ENCODE measurements around the gene MED17. TPM values are rescaled to one million over a fixed set of nuclear protein-coding genes. Genes with fewer than 3 reads are reported as not detected.

The MED17 gene
- polyA plus RNA-seq, 1 of the 3 experiments (the other 2 are of a cell fraction) = 19.3 TPM

GRCh38 chr11:93801366-93801765 lies 17.3 kb downstream of the MED17 start:
- TF ChIP-seq, protein P1, sequence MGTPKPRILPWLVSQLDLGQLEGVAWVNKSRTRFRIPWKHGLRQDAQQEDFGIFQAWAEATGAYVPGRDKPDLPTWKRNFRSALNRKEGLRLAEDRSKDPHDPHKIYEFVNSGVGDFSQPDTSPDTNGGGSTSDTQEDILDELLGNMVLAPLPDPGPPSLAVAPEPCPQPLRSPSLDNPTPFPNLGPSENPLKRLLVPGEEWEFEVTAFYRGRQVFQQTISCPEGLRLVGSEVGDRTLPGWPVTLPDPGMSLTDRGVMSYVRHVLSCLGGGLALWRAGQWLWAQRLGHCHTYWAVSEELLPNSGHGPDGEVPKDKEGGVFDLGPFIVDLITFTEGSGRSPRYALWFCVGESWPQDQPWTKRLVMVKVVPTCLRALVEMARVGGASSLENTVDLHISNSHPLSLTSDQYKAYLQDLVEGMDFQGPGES (IDR thresholded peaks at IDR 0.05; ENCODE audit: low read depth, low read length) = no peak
- no peak for DNase-seq
- Histone ChIP-seq H3K4me2 (no peak overlapping the region), H3K9me3 (no peaks in the 10 kb centered on the region), H3K9ac (no peak overlapping the region), H2AFZ (ENCODE audit: low read depth) (no peak overlapping the region), H3F3A (replicated peaks; ENCODE audit: insufficient read depth) (no peaks in the 10 kb centered on the region), H3K36me3 (replicated peaks in 1 of 2; ENCODE audit: control insufficient read depth in 1 of 2, insufficient read depth in 2 of 2, low read length in 1 of 2) (peaks cover 83 to 84% of the 10 kb centered on the region in 2 experiments), H3K9me2 (no peaks in the 10 kb centered on the region), H3K4me3 (ENCODE audit: low read depth in 2 of 2, low read length in 1 of 2) (no peak overlapping the region), H3K4me1 (ENCODE audit: control insufficient read depth in 1 of 2, insufficient read depth in 2 of 2, low read depth in 1 of 2, low read length in 1 of 2) (no peaks in the 10 kb centered on the region), H4K20me1 (ENCODE audit: insufficient read depth) (peaks cover 7% of the 10 kb centered on the region; the same call in 1 of the 2 replicates), H3K79me2 (ENCODE audit: insufficient read depth) (peaks cover 72% of the 10 kb centered on the region), H3K27ac (ENCODE audit: low read depth in 2 of 2, low read length in 1 of 2) (no peak overlapping the region), H3K27me3 (ENCODE audit: insufficient read depth) (no peaks in the 10 kb centered on the region)
- ChIA-PET CTCF (interaction anchor here (1.1 to 1.8 kb wide), 3 partner anchors 12 to 48 kb away, joined by 3 to 7 read pairs (median 5); partner anchors contain the start of gene MED17), POLR2A (no interaction called here)
- WGBS (ENCODE audit: low lambda C conversion rate) = 72% methylated on average over 2 of the region's 2 CpGs

- TF ChIP-seq FOSL2 (IDR thresholded peaks at IDR 0.05; ENCODE audit: borderline replicate concordance, low read depth) = no peak
- TF ChIP-seq REST (IDR thresholded peaks at IDR 0.05; ENCODE audit: low read depth, low read length) = no peak
- TF ChIP-seq RXRA (IDR thresholded peaks at IDR 0.05; ENCODE audit: borderline replicate concordance, low read depth) = no peak
- TF ChIP-seq, protein P2, sequence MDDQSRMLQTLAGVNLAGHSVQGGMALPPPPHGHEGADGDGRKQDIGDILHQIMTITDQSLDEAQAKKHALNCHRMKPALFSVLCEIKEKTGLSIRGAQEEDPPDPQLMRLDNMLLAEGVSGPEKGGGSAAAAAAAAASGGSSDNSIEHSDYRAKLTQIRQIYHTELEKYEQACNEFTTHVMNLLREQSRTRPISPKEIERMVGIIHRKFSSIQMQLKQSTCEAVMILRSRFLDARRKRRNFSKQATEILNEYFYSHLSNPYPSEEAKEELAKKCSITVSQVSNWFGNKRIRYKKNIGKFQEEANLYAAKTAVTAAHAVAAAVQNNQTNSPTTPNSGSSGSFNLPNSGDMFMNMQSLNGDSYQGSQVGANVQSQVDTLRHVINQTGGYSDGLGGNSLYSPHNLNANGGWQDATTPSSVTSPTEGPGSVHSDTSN (IDR thresholded peaks at IDR 0.05) = no peak
- no peak for TF ChIP-seq SMC3 (IDR thresholded peaks at IDR 0.05; ENCODE audit: low read depth, low read length)
- no peak for TF ChIP-seq YY1 (IDR thresholded peaks at IDR 0.05; ENCODE audit: low read depth)
- TF ChIP-seq, protein P3, sequence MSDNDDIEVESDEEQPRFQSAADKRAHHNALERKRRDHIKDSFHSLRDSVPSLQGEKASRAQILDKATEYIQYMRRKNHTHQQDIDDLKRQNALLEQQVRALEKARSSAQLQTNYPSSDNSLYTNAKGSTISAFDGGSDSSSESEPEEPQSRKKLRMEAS (IDR thresholded peaks at IDR 0.05; ENCODE audit: low read depth) = no peak
- no peak for TF ChIP-seq TEAD4 (IDR thresholded peaks at IDR 0.05; ENCODE audit: borderline replicate concordance, insufficient read depth)
- TF ChIP-seq, protein P4, sequence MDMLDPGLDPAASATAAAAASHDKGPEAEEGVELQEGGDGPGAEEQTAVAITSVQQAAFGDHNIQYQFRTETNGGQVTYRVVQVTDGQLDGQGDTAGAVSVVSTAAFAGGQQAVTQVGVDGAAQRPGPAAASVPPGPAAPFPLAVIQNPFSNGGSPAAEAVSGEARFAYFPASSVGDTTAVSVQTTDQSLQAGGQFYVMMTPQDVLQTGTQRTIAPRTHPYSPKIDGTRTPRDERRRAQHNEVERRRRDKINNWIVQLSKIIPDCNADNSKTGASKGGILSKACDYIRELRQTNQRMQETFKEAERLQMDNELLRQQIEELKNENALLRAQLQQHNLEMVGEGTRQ (IDR thresholded peaks at IDR 0.05; ENCODE audit: borderline replicate concordance, low read depth, low read length) = no peak
- no peak for TF ChIP-seq POLR2AphosphoS5 (IDR thresholded peaks at IDR 0.05; ENCODE audit: low read depth, low read length)
- TF ChIP-seq EZH2phosphoT487 (IDR thresholded peaks at IDR 0.05; ENCODE audit: borderline replicate concordance, low read depth) = no peak
- TF ChIP-seq RAD21 (IDR thresholded peaks at IDR 0.05; ENCODE audit: low read length) = no peak
- TF ChIP-seq TCF12 (IDR thresholded peaks at IDR 0.05) = no peak
- no peak for TF ChIP-seq CHD2 (IDR thresholded peaks at IDR 0.05; ENCODE audit: low read length, partially characterized antibody)
- TF ChIP-seq EP300 (IDR thresholded peaks at IDR 0.05; ENCODE audit: borderline replicate concordance in 1 of 2, low read depth in 1 of 2, low read length in 1 of 2) = no peak
- no peak for TF ChIP-seq CTCF (IDR thresholded peaks at IDR 0.05)
- no peak for TF ChIP-seq MXI1 (IDR thresholded peaks at IDR 0.05; ENCODE audit: low read depth, low read length)
- TF ChIP-seq GABPA (IDR thresholded peaks at IDR 0.05; ENCODE audit: low read depth) = no peak
- no peak for TF ChIP-seq JUND (IDR thresholded peaks at IDR 0.05)
- H4K20me1 ChIP-seq (ENCODE audit: insufficient read depth) = peaks cover 7% of the 10 kb centered on the region; the same call in 1 of the 2 replicates
- no peak overlapping the region for H3K4me3 ChIP-seq (ENCODE audit: low read depth in 2 of 2, low read length in 1 of 2)
- H3K4me1 ChIP-seq (ENCODE audit: control insufficient read depth in 1 of 2, insufficient read depth in 2 of 2, low read depth in 1 of 2, low read length in 1 of 2) = no peaks in the 10 kb centered on the region
- H3F3A ChIP-seq (replicated peaks; ENCODE audit: insufficient read depth) = no peaks in the 10 kb centered on the region
- no peaks in the 10 kb centered on the region for H3K9me2 ChIP-seq
- WGBS (ENCODE audit: low lambda C conversion rate) = 94% methylated on average over 2 of the region's 2 CpGs
- CTCF ChIA-PET = no interaction called here
- H3K9me3 ChIP-seq = no peaks in the 10 kb centered on the region
- POLR2A ChIA-PET = no interaction called here
- H3K27ac ChIP-seq (ENCODE audit: low read depth in 2 of 2, low read length in 1 of 2) = no peak overlapping the region
- DNase-seq = no peak
- peaks cover 59% of the 10 kb centered on the region for H3K79me2 ChIP-seq (ENCODE audit: insufficient read depth)
- no peak overlapping the region for H3K9ac ChIP-seq
- H3K36me3 ChIP-seq (replicated peaks in 1 of 2; ENCODE audit: control insufficient read depth in 1 of 2, insufficient read depth in 2 of 2, low read length in 1 of 2) = peaks cover 86 to 89% of the 10 kb centered on the region in 2 experiments
- no peaks in the 10 kb centered on the region for H3K27me3 ChIP-seq (ENCODE audit: insufficient read depth)
- H3K4me2 ChIP-seq = no peak overlapping the region
- H2AFZ ChIP-seq (ENCODE audit: low read depth) = no peak overlapping the region
Observed at GRCh38 chr11:93804879-93805278, 20.8 kb downstream of the MED17 start.
